D721Med (cell line): ENCODE data around the gene POFUT1.

Experiments used
- DNase-seq: peaks from one replicate; pipeline ENCODE4 v3.0.0; 2011; ENCODE audit warnings: low spot score; ENCODE audit not compliant: insufficient read length
- FAIRE-seq: peaks from 2 replicates; lab custom pipeline; 2011; peaks lifted over from hg19 to GRCh38; lab: Jason Lieb, UNC
- CTCF ChIP-seq: IDR thresholded peaks from 2 replicates; pipeline ENCODE4 v1.5.1; 2012; ENCODE audit warnings: mild to moderate bottlenecking, control low read depth; ENCODE audit not compliant: insufficient read depth; ENCODE audit errors: missing control alignments

The POFUT1 gene

GRCh38 chr20:32207626-32208498, at the start of gene POFUT1, which contains the start of gene PLAGL2:
Gene POFUT1 (plus strand): TSS chr20:32207880. CDS start chr20:32207942, 62 bp downstream.
Gene PLAGL2 (minus strand): TSS chr20:32207743. CDS start chr20:32202178, 5,565 bp downstream.
- FAIRE-seq, result no peak
- TF ChIP-seq CTCF, result peak; percentile 12
- peak; percentile 91 for DNase-seq

- no peak for FAIRE-seq
- no peak for TF ChIP-seq CTCF
- no peak for DNase-seq
These were observed 49.3 kb upstream of the POFUT1 start for GRCh38 chr20:32158351-32158750.

DNA sequence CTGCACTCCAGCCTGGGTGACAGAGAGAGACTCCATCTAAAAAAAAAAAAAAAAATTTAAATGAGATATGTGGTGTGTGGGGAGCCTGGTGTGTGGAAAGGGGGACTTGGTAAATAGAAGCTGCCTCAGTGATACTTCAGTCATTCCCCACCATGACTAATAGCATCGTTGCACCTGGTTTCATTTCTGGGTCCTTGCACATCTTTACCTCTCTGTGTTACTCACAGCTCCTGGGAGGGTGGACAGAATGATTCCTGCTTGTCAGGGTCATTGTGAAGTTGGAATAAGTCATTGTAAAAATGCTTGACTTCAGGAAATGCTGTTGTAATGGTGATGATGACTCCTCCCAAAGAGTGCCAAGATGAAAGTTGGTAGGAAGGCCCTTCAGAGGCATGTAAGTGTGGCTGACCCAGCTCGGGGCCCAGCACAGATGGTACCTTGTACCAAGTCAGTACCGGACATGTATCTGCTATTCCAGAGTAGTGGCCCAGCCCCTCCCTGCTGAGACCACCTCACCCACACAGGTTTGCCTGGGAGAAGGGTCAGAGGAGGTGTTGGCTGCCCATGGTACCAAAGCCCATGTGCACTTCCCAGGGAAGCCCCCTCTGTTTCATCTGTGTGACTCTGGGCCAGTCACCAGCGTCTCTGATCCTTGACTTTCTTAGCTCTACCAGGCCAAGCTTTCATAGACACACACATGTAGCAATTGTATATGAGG, 48.6 kb upstream of the POFUT1 start:
- TF ChIP-seq CTCF, result no peak
- FAIRE-seq, result no peak
- no peak for DNase-seq

DNA sequence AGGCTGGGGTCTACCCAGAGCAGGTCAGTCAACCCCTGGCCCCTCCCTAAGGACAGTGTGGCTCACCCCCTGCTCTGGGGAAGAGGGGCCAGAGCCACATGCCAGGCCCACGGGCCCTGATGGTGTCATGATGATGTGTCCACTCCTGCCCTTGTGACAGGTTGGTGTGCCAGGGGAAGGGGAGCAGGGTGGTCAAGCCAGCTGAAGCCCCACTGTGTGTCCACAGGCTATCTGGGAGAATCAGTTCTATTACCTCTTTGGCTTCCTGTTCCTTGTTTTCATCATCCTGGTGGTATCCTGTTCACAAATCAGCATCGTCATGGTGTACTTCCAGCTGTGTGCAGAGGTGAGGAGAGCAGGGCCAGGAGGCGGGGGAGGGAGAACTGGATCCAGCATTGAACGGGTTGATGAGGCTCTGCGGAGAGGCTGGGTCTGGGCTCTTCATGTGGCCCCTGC, 47.9 kb upstream of the POFUT1 start:
- FAIRE-seq (no peak), DNase-seq (no peak)
- no peak for TF ChIP-seq CTCF

DNA sequence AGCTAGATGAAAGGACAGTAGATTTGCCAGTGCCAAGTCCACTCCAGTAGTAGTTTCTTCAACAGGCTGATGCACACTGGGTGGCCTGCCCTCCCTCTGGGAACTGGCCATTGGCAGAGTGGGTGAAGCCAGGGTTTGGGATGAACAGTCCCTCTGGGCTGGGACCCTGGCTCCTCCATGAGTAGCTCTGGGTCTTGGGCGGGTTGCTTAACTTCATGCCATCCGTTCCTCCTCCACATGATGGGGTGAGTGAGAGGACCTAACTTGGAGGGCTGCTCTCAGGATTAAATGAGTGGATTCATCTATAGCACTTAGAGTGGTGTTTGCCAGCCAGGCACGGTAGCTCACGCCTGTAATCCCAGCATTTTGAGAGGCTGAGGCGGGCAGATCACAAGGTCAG, 47.3 kb upstream of the POFUT1 start:
- no peak for TF ChIP-seq CTCF
- FAIRE-seq, result no peak
- DNase-seq, result no peak

GRCh38 chr20:32162351-32162750, 45.3 kb upstream of the POFUT1 start:
- no peak for TF ChIP-seq CTCF
- DNase-seq (no peak), FAIRE-seq (no peak)
